Measurements from ENCODE around the gene GDPD5.

GRCh38 chr11:75443043-75443442, 82.7 kb downstream of the GDPD5 start:
- TF ChIP-seq YY1 (IDR thresholded peaks at IDR 0.05; ENCODE audit: insufficient read depth, insufficient read length) (no peak), ZNF274 (IDR thresholded peaks at IDR 0.05; ENCODE audit: low read depth, low read length) (no peak), SUZ12 (IDR thresholded peaks at IDR 0.05; ENCODE audit: extremely low read depth, insufficient read depth, insufficient read length) (no peak)

Measured in NT2/D1 (cell line).